ENCODE results near the gene PCYT1A.

DNA sequence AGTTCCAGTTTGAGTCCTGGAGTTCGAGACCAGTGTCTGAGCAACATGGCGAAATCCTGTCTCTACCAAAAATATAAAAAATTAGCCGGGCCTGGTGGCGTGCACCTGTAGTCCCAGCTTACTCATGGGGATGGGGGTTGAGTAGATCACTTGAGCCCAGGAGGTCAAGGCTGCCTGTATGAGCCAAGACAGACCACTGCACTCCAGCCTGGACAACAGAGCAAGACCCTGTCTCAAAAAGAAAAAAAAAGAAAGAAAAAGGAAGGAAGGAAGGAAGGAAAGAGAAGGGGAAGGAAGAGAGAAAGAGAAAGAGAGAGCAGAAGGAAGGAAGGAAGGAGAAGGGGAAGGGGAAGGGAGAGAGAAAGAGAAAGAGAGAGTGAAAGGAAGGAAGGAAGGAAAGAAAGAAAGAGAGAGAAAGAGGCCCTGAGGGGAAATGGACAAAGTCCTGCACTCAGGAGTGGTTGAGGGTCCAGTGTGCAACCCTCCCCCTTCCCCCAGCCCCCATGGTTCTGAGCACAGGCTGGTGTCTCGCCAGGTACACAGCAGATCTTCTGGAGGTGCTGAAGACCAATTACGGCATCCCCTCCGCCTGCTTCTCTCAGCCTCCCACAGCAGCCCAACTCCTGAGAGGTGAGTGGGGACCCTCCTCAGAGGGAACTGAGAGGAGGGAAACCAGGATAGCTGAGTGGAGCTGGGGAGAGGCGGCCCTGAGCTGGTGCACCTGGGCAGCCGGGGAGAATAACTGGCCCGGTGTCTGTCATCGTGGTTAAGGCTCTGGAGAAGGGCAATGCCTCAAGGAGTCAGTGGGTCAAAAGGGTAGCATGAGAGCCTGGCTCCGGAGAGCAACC is 70.0 kb downstream of the PCYT1A start:
- TF ChIP-seq, protein P1, sequence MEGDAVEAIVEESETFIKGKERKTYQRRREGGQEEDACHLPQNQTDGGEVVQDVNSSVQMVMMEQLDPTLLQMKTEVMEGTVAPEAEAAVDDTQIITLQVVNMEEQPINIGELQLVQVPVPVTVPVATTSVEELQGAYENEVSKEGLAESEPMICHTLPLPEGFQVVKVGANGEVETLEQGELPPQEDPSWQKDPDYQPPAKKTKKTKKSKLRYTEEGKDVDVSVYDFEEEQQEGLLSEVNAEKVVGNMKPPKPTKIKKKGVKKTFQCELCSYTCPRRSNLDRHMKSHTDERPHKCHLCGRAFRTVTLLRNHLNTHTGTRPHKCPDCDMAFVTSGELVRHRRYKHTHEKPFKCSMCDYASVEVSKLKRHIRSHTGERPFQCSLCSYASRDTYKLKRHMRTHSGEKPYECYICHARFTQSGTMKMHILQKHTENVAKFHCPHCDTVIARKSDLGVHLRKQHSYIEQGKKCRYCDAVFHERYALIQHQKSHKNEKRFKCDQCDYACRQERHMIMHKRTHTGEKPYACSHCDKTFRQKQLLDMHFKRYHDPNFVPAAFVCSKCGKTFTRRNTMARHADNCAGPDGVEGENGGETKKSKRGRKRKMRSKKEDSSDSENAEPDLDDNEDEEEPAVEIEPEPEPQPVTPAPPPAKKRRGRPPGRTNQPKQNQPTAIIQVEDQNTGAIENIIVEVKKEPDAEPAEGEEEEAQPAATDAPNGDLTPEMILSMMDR (IDR thresholded peaks at IDR 0.05; ENCODE audit: borderline replicate concordance, extremely low read depth, low read length, poor library complexity, severe bottlenecking) = no peak
- TF ChIP-seq EZH2 (IDR thresholded peaks at IDR 0.05; ENCODE audit: borderline replicate concordance, low read depth, low read length, severe bottlenecking) = no peak

Data from DND-41 (cell line).